GM21423 (cell line): ENCODE measurements around the gene SSBP4.

Source experiments
- ATAC-seq: cut with Tn5 transposase; IDR thresholded peaks from one replicate; pipeline ENCODE4 v1.9.1; 2021; ENCODE audit warnings: mild to moderate bottlenecking, moderate library complexity; ENCODE audit not compliant: unreplicated experiment

SSBP4 gene

DNA sequence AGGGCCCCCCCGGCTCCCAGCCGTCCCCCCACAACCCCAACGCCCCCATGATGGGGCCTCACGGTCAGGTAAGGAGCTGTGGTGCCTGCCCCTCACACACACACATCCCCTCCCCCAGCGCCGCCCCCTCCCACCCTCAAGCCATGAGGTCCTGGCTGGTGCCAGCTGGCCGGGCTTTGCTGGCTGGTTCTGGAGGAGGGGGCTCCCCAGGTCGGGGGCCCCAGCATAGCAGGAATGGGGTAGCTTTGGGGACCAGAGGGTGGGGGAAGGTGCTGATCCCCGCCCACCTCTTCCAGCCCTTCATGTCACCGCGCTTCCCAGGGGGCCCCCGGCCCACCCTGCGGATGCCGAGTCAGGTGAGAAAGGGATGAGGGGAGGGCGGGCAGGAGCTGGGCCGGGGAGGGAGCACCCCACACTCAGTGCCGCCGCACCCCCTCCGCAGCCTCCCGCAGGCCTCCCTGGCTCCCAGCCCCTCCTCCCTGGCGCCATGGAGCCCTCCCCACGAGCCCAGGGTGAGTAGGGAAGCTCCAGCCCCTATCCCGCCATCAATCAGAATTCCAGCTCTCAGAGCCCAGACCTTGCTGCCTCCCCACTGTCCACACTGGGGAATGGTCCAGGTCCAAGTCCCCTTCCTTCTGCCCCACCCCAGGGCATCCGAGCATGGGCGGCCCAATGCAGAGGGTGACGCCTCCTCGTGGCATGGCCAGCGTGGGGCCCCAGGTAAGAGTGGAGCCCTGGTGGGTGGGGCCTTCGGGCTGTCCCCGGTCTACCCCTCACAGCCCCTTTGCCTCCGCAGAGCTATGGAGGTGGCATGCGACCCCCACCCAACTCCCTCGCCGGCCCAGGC, 12.4 kb downstream of the SSBP4 start:
- no peak for ATAC-seq

DNA sequence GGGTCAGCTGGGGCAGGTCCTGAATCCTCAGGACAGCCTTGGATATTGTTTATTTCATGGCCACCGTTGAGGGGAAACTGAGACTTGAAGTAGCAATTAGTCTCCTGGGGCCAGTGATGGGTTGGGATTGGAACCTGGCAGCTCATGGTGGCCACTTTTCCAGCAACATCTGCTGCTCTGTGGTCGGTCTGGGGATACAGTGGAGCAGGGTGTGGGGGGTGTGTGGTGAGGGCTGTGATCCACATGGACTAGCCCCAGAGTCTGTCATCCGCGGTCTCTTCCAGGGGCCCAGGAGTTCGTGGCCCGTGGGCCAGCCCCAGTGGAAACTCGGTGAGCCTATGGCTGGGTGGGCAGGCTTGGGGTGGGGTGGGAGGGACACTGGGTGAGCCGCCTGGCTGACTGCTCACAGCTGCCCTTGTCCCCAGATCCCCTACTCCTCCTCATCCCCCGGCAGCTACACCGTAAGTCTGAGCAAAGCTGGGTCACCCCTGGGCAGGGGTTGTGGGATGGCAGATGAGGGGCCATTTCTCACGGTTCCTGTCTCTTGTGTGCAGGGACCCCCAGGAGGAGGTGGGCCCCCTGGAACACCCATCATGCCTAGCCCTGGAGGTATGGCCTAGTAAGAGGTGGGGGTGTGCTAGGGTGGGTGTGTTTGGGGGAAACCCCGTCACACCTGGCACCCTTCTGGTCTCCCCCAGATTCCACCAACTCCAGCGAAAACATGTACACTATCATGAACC, 13.2 kb downstream of the SSBP4 start:
- ATAC-seq = no peak

- ATAC-seq = no peak
Observed at GRCh38 chr19:18433015-18433691, 14.0 kb downstream of the SSBP4 start.

DNA sequence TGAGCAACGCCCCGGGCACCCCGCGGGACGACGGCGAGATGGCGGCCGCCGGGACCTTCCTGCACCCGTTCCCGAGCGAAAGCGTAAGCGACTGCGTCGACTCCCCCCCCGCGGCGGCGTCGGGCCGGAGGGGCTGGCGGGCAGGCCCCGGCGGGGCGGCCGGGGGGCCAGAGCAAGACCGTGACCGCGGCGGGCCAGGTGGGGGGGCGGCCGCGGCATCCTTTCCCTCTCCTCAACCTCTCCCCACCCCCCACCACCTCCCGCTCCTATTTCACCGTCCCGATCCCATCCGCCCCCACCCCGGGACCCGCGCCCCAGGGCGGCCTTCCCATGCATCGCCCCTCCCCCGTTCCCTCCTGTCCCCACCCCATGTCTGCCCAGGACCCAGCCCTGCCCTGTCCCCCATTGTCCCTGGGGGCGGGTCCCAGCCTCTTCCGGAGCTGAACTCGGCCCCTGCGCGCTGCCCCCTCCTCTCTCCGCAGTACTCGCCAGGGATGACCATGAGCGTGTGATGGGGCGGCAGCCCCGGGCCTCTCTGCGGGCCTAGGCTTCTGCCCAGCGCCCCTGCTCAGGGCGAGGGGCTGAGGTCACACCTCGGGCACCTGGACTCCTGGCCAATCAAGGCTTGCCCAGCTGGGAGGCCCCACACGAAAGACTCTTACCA, 14.7 kb downstream of the SSBP4 start:
- ATAC-seq = no peak

DNA sequence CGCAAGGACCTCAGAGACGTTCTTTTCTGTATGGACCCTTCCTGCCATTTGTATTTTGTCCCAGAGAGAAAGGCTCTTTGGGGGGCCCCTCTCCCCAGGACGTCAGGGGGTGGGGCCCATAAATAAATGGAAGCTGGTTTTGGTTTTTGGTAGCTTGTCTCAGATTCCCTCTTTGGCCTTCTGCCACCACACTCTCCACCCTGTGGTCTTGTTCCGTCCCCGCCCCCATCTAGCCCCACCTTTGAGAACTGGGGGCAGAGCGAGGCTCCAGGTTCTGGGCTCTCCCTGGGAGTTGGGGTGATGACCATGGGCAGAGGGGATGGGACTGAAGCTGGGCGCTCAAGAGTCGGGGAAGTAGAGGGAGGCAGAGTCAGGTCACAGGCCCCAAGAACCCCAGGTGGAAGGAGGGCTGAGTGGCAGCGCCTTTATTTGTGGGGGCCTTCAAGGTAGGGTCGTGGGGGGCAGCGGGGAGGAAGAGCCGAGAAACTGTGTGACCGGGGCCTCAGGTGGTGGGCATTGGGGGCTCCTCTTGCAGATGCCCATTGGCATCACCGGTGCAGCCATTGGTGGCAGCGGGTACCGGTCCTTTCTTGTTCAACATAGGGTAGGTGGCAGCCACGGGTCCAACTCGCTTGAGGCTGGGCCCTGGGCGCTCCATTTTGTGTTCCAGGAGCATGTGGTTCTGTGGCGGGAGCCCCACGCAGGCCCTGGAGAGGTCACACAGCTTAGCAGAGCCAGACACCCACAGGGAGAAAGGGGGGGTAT, 15.4 kb downstream of the SSBP4 start:
- ATAC-seq = no peak

GRCh38 chr19:18435178-18435841, 16.1 kb downstream of the SSBP4 start:
- no peak for ATAC-seq

GRCh38 chr19:18435842-18436670, 16.9 kb downstream of the SSBP4 start:
- no peak for ATAC-seq

DNA sequence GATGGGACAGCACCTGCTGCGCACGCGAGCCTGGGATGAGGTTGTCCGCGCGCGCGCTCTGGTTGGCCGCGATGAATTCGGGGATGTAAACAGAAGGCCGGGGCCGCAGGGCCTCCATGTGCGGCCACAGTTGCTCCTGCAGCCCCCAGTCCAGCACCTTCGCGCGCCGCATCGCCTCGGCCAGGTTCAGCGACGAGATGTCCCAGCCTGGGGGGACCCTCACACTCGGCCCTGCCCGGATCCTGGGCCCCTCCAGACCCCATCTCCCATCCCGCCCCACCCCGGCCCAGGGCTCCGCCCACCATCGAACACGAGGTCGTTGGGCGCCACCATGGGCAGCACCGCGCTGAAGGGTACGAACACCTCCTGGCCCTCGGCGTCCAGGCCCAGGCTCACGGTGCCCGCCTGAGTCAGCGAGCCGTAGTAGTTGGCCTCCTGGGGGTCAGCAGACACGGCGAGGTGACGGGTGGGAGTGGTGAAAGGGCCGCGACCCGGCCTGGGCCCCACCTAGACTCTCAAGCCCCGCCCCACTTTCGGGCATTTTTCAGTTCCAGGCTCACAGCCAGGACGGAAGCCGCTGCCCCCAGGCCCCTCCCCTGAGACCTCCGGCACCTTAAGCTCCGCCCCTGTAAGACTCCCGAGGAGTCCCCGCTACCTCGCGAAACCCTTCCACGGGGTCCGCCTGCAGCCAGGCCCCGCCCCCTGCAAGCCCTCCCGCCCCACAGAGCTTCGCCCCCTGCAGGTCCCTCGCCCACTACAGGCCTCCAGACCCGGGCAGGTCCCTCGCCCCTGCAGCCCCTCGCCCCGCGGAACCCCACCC, 17.7 kb downstream of the SSBP4 start:
- peak; percentile 53 for ATAC-seq

DNA sequence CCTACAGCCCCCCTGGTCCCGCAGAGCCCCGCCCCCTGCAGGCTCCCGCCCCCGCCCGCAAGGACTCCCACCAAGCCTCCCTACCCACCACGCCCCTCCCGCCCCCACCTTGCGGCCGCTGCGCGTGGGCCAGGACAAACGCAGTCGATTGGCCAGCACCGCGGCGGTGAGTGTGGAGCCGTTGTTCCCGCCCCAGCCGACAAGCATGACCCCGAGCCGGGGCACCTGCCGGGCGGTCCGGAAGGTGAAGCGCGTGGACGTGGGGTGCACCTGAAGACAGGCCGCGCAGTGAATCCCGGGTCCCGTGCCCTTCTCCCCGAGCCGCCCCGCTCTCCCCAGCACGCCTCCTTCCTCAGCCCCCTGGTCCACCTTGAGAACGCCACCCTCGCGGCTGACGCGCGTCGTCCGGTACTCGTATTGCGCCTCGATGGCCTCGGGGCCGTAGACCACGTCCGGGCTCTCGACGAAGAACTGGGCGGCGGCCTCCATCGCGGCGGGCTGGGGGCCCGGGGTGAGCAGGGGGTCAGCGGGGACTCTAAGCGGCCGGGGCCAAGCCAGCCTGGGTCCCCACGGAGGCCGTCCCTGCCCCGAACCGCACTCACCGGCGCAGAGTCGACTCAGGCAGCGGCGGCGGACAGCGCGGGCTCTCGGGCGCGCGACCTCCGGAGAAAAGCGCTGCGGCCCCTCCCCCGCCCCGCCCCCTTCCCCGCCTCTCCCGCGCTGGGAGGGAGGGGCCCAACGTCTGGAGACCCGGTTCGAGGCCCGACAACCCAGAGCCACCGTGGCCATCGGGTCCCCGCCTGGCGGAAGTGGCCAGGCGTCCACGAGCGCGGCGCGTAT, 18.5 kb downstream of the SSBP4 start, which contains the start of gene ISYNA1:
Gene ISYNA1 (minus strand): TSS at position 643 of the 840 bp plus-strand sequence. CDS start 154 bp downstream, at position 489.
- no peak for ATAC-seq

DNA sequence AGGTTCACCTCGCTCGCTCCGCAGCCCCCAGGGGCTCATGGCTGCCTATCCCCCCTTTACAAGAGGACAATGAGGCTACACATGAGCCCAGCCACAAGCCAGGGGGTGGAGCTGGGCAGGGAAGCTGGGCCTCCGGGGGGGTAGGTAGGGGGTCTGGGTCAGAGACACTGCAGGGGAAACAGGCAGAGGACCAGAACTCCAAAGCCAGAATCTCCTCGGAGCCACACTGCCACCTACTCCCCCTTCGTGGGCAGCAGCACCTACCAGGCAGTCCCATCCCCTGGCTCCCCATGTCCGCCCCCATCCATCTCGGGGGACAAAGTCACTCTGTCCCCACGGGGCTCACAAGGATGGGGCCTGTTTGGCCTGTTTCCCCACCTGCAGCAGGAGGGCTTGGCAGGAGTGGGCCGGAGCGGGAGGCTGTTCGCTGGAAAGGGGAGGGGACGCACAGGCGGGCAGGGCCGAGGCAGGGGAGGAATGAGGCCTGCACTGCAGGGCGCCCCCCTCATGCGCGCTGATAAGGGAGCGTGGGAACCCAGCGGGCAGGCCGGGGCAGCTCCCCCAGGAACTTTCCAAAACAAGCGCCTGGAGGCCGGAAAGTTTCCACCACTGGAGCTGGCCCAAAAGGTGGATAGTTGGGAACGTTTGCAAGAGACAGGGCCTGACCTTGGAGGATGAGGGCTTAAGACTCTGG, 19.3 kb downstream of the SSBP4 start:
- no peak for ATAC-seq

DNA sequence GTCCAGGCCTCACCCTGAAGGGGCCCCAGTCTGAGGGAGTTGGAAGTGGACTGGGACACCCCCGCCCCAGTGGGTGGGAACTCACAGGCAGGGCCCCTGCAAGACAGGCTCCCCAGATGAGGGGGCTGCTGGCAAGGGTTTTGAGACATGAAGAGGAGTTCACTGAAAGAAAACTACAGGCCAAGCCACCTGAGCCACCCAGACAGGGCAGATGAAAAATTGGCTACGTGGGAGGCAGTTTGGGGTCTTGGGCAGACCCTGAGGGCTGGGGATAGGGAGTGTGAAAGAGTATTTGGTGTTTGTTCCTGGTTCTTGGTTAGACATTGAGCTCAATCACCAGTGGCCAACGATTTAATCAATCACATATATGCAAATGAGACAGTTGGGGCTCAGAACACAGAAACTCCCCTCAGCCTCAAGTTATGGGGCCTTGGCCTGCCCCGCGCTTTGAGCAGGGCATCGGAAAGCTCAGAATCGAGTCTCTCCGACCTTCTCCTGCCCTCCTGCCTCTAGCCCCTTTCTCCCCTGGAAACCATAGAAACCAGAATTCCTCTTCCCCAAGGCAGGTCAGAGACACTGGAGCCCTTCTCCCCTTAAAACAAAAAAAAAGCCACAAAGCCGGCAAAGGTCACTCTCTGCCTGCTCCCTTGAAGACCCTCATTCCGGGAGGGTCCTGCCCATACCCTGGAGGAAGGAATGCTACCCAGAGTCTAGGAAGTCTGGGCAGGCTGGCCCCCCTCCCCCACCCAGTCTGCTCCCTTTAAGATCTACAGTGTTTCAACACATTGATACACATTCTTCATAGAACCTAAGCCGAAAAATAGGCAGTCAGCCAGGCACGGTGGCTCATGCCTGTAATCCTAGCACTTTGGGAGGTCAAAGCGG, 20.1 kb downstream of the SSBP4 start:
- no peak for ATAC-seq

GRCh38 chr19:18439910-18440237, 20.7 kb downstream of the SSBP4 start:
- no peak for ATAC-seq

GRCh38 chr19:18440415-18440877, 21.2 kb downstream of the SSBP4 start:
- no peak for ATAC-seq

DNA sequence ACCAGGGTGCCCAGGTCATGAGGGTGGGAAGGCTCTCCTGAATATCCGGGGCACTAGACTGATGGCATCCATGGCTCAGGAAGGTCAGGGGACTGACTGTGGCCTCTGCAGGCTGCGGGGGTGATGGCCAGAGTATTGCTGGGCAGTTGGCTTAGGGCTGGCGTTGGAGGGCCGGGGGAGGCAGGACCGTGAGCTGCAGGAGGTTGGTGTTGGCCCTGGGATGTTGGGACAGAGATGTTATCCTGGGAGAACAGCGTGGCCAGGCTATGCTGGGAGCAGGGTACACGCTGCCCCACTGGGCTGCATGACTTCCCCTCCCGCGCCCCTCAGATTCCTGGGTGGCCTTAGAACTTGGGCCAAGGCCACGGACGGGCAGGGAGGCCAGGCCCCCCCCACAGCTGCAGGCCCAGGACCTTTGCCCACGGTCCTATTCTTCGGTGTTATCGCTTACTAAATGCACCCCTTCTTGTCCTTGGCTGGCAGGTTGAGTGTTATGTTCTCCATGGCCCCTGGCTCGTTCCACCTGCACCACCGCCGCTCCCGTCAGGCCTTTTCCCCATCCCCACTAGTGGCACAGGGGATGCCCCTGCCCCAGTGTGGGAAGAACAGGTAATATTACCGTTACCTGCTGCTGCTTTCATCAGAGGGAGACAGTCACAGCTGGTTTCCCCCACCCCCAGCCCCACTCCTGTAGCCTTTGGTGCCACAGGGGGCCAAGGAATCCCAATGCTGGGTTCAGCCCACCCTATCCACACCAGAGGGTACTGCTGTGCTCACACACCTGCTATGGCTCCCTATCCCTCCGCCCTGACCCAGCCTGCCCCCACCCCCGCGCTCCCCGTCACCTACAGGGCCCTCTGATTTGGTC, 22.0 kb downstream of the SSBP4 start:
- no peak for ATAC-seq
